GM12878 (cell line): ENCODE data around the gene LARGE1. TPM values are rescaled to one million over a fixed set of nuclear protein-coding genes. Genes with fewer than 3 reads are reported as not detected.

Experiments
- ATAC-seq: fragments of 200-7000 bp; cut with Tn5 transposase; 3 replicates; pipeline ENCODE4 v1.9.1; 2020; ENCODE audit warnings: mild to moderate bottlenecking, moderate library complexity
- BruUV-seq: library from RNA; stranded (reverse); fragments of 400-500 nt; replicated peaks from 2 replicates; lab custom pipeline; 2021; lab: Mats Ljungman, UMichigan
- CTCF ChIA-PET: fragments of 300-600 bp; sonication (Branson Sonifier 250); formaldehyde crosslinking; extraction: SDS; loops from one replicate; lab custom pipeline; 2021; ENCODE audit warnings: inconsistent platforms; lab: Yijun Ruan, JAX
- POLR2A ChIA-PET: fragments of 350-600 bp; formaldehyde crosslinking; extraction: SDS; loops from one replicate; lab custom pipeline; 2021; ENCODE audit warnings: inconsistent platforms; lab: Charles Lee
- RAD21 ChIA-PET: fragments of 300-600 bp; sonication (Branson Sonifier 250); formaldehyde crosslinking; loops from one replicate; lab custom pipeline; 2023; ENCODE audit warnings: antibody characterized with exemption; ENCODE audit not compliant: unreplicated experiment; lab: Charles Lee
- SMC1A ChIA-PET: fragments of 300-600 bp; sonication (Branson Sonifier 250); formaldehyde crosslinking; loops from one replicate; lab custom pipeline; 2023; ENCODE audit not compliant: unreplicated experiment, uncharacterized antibody; lab: Charles Lee
- DNase-seq: peaks from one replicate; pipeline ENCODE4 v3.0.0-alpha.2; 2011; ENCODE audit warnings: low read depth, low spot score
- FAIRE-seq: peaks from 3 replicates; lab custom pipeline; 2011; peaks lifted over from hg19 to GRCh38; lab: Jason Lieb, UNC
- H2AFZ ChIP-seq: 2 replicates; pipeline ENCODE4 v1.6.0; 2011; ENCODE audit warnings: low read depth, low read length, control low read depth; ENCODE audit not compliant: control insufficient read depth
- H3K27ac ChIP-seq: 2 replicates; pipeline ENCODE4 v1.5.1; 2011; ENCODE audit warnings: control low read depth; ENCODE audit not compliant: control insufficient read depth, insufficient read depth
- H3K27me3 ChIP-seq, 2 experiments: replicated peaks in 1 of 2; 2 replicates each; pipeline versions ENCODE4 v1.6.0 to v1.6.1; 2011; ENCODE audit warnings: low read length in 1 of 2; ENCODE audit not compliant: control insufficient read depth in 2 of 2, insufficient read depth in 2 of 2
- H3K36me3 ChIP-seq, 2 experiments: 2 replicates each; pipeline ENCODE4 v1.5.1; 2011; ENCODE audit warnings: low read length in 1 of 2; ENCODE audit not compliant: control insufficient read depth in 2 of 2, insufficient read depth in 2 of 2
- H3K4me1 ChIP-seq: 2 replicates; pipeline ENCODE4 v1.6.1; 2011; ENCODE audit warnings: mild to moderate bottlenecking, low read length, moderate library complexity, mixed read lengths; ENCODE audit not compliant: control insufficient read depth, insufficient read depth
- H3K4me2 ChIP-seq: 2 replicates; pipeline ENCODE4 v1.6.0; 2011; ENCODE audit warnings: control low read depth; ENCODE audit not compliant: control insufficient read depth, insufficient read depth
- H3K4me3 ChIP-seq: fragments of 200-600 bp; sonication (generic); 2 replicates; pipeline ENCODE4 v1.5.1; 2016
- H3K79me2 ChIP-seq: 2 replicates; pipeline ENCODE4 v1.6.0; 2011; ENCODE audit warnings: low read length; ENCODE audit not compliant: control insufficient read depth, insufficient read depth
- H3K9ac ChIP-seq: 2 replicates; pipeline ENCODE4 v1.8.0; 2011; ENCODE audit warnings: low read length, control low read depth, mixed read lengths; ENCODE audit not compliant: control insufficient read depth, insufficient read depth
- H3K9me3 ChIP-seq: replicated peaks from 3 replicates; pipeline ENCODE4 v1.5.1; 2011; ENCODE audit warnings: mild to moderate bottlenecking, low read length; ENCODE audit not compliant: control insufficient read depth, insufficient read depth
- H4K20me1 ChIP-seq: 2 replicates; pipeline ENCODE4 v1.6.0; 2011; ENCODE audit not compliant: control insufficient read depth, insufficient read depth
- BMI1 ChIP-seq: fragments of 450-650 bp; IDR thresholded peaks from 2 replicates; pipeline ENCODE4 v1.6.1; 2016; ENCODE audit warnings: mild to moderate bottlenecking, moderate library complexity, borderline replicate concordance
- CHD1 ChIP-seq: IDR thresholded peaks from 2 replicates; pipeline ENCODE4 v1.6.1; 2012; ENCODE audit warnings: low read depth, low read length, improper control_type of control experiment
- CHD2 ChIP-seq: IDR thresholded peaks from 2 replicates; pipeline ENCODE4 v1.6.1; 2011; ENCODE audit warnings: low read depth, low read length, improper control_type of control experiment, borderline replicate concordance
- FOXM1 ChIP-seq: IDR thresholded peaks from 2 replicates; pipeline ENCODE4 v1.6.1; 2012; ENCODE audit warnings: low read depth, mild to moderate bottlenecking, inconsistent platforms, low read length, moderate library complexity
- MEF2B ChIP-seq: fragments of 450-650 bp; IDR thresholded peaks from 2 replicates; pipeline ENCODE4 v1.6.1; 2018; ENCODE audit warnings: mild to moderate bottlenecking, moderate library complexity; ENCODE audit not compliant: partially characterized antibody, poor library complexity, severe bottlenecking
- MTA2 ChIP-seq: fragments of 450-650 bp; IDR thresholded peaks from 2 replicates; pipeline ENCODE4 v1.6.1; 2016; ENCODE audit warnings: low read depth, mild to moderate bottlenecking, moderate library complexity
- NR2C1 ChIP-seq: fragments of 450-650 bp; IDR thresholded peaks from 2 replicates; pipeline ENCODE4 v1.6.1; 2017; ENCODE audit warnings: antibody characterized with exemption, mild to moderate bottlenecking, moderate library complexity
- POLR2AphosphoS5 ChIP-seq: IDR thresholded peaks from 2 replicates; pipeline ENCODE4 v1.6.1; 2011; ENCODE audit warnings: mild to moderate bottlenecking, low read length, inconsistent platforms
- WGBS: methylation state at CpG from one replicate; pipeline ENCODE4 v1.1.6; 2016; ENCODE audit warnings: low lambda C conversion rate; ENCODE audit not compliant: insufficient replicate concordance, insufficient coverage; ENCODE audit errors: missing lambda C conversion rate; 5-methylcytosine and 5-hydroxymethylcytosine counted together
- in situ Hi-C: fragments of 300-500 bp; cut with MboI; formaldehyde crosslinking; loops from 9 replicates; pipeline ENCODE4 v1.14.3; 2018; ENCODE audit warnings: mixed read lengths
- intact Hi-C: fragments of 100-400 bp; cut with micrococcal nuclease; formaldehyde crosslinking; loops from one replicate; pipeline ENCODE4 v1.14.2; 2022; ENCODE audit not compliant: unreplicated experiment
- polyA plus RNA-seq, 11 experiments: library from polyadenylated mRNA; depleted of rRNA in 4 of 11; unstranded in 6 of 11; stranded (reverse) in 5 of 11; fragments of >200 nt; fragmentation: Nextera tagmentation in 4 of 11; fragmentation: Illumina TruSeq in 1 of 11; extraction: Ambion mirVana in 4 of 11; extraction: Trizol in 1 of 11; gene quantifications; 1 replicate in 1 of 11; 2 replicates in 10 of 11; pipeline versions ENCODE4 v1.2.1 to v1.2.3, GENCODE V29; 2011 to 2016; ENCODE audit warnings: inconsistent platforms in 2 of 11, missing spikeins in 2 of 11, low read depth in 1 of 11
- total RNA-seq, 4 experiments: library from RNA; depleted of rRNA in 3 of 4; stranded (reverse); fragments of >200 nt in 3 of 4; fragmentation: Illumina TruSeq in 1 of 4; extraction: Trizol in 1 of 4; gene quantifications; 2 replicates each; pipeline versions ENCODE4 v1.2.1 to v1.2.3, GENCODE V29; 2013 to 2021
- TF ChIP-seq, protein P1 (sequence below): fragments of 450-650 bp; IDR thresholded peaks from 2 replicates; pipeline ENCODE4 v1.6.1; 2017; ENCODE audit warnings: low read depth, mild to moderate bottlenecking, moderate library complexity
- TF ChIP-seq, protein P2 (sequence below): IDR thresholded peaks from 2 replicates; pipeline ENCODE4 v1.6.1; 2011; ENCODE audit warnings: low read depth, low read length, improper control_type of control experiment, borderline replicate concordance

Gene LARGE1
- total and polyA plus RNA-seq, 10 of the 15 experiments (the other 5 are each of a cell fraction or from before 2014, with no cell fraction given): 3.2 to 41.4 (median 17.3) TPM

DNA sequence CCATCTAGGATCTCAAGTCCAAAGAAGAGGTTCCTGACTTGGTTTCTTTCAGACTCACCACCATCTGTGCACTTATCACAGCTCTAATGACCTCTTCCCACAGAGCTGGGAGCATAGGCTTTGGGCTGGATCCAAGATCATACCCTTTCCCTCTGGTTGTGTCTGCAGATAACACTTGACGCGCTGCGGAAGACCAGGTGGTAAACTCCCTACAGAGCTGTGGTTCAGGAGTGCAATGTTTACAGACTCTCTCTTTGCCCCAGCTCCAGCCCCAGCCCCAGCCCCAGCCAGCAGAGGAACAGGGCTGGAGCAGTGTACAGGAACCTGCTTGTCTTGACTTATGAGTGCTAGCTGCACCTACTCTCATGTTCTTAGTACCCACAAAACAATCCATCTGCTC is 587.7 kb downstream of the LARGE1 start:
- SMC1A ChIA-PET: interaction anchor here (1.2 kb wide), 1 partner anchor 31 kb away, joined by 3 read pairs; no protein-coding TSS in a partner anchor
- FAIRE-seq (no peak), ATAC-seq (no peak), DNase-seq (no peak)
- CTCF ChIA-PET: no interaction called here
- TF ChIP-seq MEF2B (no peak), NR2C1 (no peak), POLR2AphosphoS5 (no peak), MTA2 (no peak), BMI1 (no peak), CHD1 (no peak), FOXM1 (no peak), CHD2 (no peak)
- TF ChIP-seq, protein P1, sequence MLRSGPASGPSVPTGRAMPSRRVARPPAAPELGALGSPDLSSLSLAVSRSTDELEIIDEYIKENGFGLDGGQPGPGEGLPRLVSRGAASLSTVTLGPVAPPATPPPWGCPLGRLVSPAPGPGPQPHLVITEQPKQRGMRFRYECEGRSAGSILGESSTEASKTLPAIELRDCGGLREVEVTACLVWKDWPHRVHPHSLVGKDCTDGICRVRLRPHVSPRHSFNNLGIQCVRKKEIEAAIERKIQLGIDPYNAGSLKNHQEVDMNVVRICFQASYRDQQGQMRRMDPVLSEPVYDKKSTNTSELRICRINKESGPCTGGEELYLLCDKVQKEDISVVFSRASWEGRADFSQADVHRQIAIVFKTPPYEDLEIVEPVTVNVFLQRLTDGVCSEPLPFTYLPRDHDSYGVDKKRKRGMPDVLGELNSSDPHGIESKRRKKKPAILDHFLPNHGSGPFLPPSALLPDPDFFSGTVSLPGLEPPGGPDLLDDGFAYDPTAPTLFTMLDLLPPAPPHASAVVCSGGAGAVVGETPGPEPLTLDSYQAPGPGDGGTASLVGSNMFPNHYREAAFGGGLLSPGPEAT: no peak
- TF ChIP-seq, protein P2, sequence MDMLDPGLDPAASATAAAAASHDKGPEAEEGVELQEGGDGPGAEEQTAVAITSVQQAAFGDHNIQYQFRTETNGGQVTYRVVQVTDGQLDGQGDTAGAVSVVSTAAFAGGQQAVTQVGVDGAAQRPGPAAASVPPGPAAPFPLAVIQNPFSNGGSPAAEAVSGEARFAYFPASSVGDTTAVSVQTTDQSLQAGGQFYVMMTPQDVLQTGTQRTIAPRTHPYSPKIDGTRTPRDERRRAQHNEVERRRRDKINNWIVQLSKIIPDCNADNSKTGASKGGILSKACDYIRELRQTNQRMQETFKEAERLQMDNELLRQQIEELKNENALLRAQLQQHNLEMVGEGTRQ: no peak
- Histone ChIP-seq H3K9me3 (no peaks in the 10 kb centered on the region; the same call in 2 of the 3 replicates), H3K36me3 (no peaks in the 10 kb centered on the region; a peak in 1 of 4 replicates), H2AFZ (no peak overlapping the region), H3K4me3 (no peak overlapping the region), H3K79me2 (no peaks in the 10 kb centered on the region), H3K9ac (no peak overlapping the region), H3K4me1 (no peaks in the 10 kb centered on the region; the same call in 1 of the 2 replicates), H4K20me1 (no peaks in the 10 kb centered on the region), H3K27ac (no peak overlapping the region), H3K4me2 (no peak overlapping the region), H3K27me3 (no peaks in the 10 kb centered on the region)
- intact Hi-C loops: no loop called here
- in situ Hi-C loops: no loop called here
- BruUV-seq: no TSS peak
- RAD21 ChIA-PET: no interaction called here
- 100% methylated on average over 3 of the region's 3 CpGs for WGBS
- POLR2A ChIA-PET: no interaction called here
